Right ventricle myocardium superior (tissue), 1 donor: ENCODE measurements around the gene IGFBP3. TPM values are rescaled to one million over a fixed set of nuclear protein-coding genes. Genes with fewer than 3 reads are reported as not detected.
"Not testable (repeated sequence)": the region's sequence is repeated elsewhere in the genome, so short reads cannot be mapped to it uniquely, and the experiment has no call there.

Source experiments
- ATAC-seq: fragments of 200-7000 bp; cut with Tn5 transposase; one replicate; pipeline ENCODE4 v1.9.1; 2020; ENCODE audit warnings: mild to moderate bottlenecking; ENCODE audit not compliant: poor library complexity
- DNase-seq: peaks from one replicate; pipeline ENCODE4 v3.0.0-alpha.2; 2020
- intact Hi-C: fragments of 100-400 bp; cut with DNase I; formaldehyde crosslinking; loops from one replicate; pipeline ENCODE4 v1.11.2; 2022
- long read RNA-seq: library from polyadenylated mRNA; unstranded; transcript quantifications from one replicate; pipeline ENCODE4 v2.0.0, GENCODE V29; 2021
- total RNA-seq: library from RNA; stranded (reverse); fragmentation: NEBNext Ultra II Directional; extraction: Animal tissue kit (Norgen Biotek cat#: 25700); gene quantifications from one replicate; pipeline ENCODE4 v1.2.1, GENCODE V29; 2021
- donor health status: DM: no; HTN: yes; CAD: no; lungs with severe emphysema.

IGFBP3 gene
- total RNA-seq = 52.3 TPM
- long read RNA-seq, transcript IGFBP3-201 (5 exons, 2,262 nt) = major isoform, 50 of 54 reads
- long read RNA-seq, partial matches to known transcripts = 1 of 54 reads
- long read RNA-seq, other reads (novel, unspliced or antisense) = 3 of 54 reads

- peak; percentile 81 for ATAC-seq
- intact Hi-C loops = loop anchor here (2.0 to 10.0 kb wide), 3 partner anchors 1167 to 1314 kb away; no protein-coding TSS in a partner anchor
- DNase-seq = peak; percentile 72
These were observed at the start of gene IGFBP3 for GRCh38 chr7:45920502-45921380. IGFBP3 (minus strand) TSS chr7:45921272; CDS start chr7:45921140, 132 bp downstream.

- no peak for ATAC-seq
- intact Hi-C loops = no loop called here
- no peak for DNase-seq
These were observed 49.4 kb upstream of the IGFBP3 start for GRCh38 chr7:45970454-45970853.

- intact Hi-C loops = no loop called here
- ATAC-seq (no peak), DNase-seq (no peak)
These were observed 48.9 kb upstream of the IGFBP3 start for GRCh38 chr7:45969940-45970339.

GRCh38 chr7:45968856-45969541 is 47.9 kb upstream of the IGFBP3 start:
- no peak for ATAC-seq
- intact Hi-C loops = no loop called here
- DNase-seq = no peak

GRCh38 chr7:45968312-45968711 is 47.2 kb upstream of the IGFBP3 start:
- intact Hi-C loops = no loop called here
- no peak for ATAC-seq

GRCh38 chr7:45967591-45968157 is 46.6 kb upstream of the IGFBP3 start:
- ATAC-seq = no peak
- intact Hi-C loops = no loop called here
- no peak for DNase-seq

More at GRCh38 chr7:45968312-45968711, 47.2 kb upstream of the IGFBP3 start:
- no peak for DNase-seq

- DNase-seq (no peak), ATAC-seq (no peak)
- intact Hi-C loops = no loop called here
These were observed 41.8 kb upstream of the IGFBP3 start for GRCh38 chr7:45962861-45963260.

GRCh38 chr7:45957721-45958120 is 36.6 kb upstream of the IGFBP3 start:
- intact Hi-C loops = no loop called here
- DNase-seq (no peak), ATAC-seq (no peak)

GRCh38 chr7:45955286-45955685 is 34.2 kb upstream of the IGFBP3 start:
- no peak for DNase-seq
- ATAC-seq = no peak
- intact Hi-C loops = no loop called here

GRCh38 chr7:45953055-45953454 is 32.0 kb upstream of the IGFBP3 start:
- DNase-seq, intact Hi-C loops, ATAC-seq: not testable (repeated sequence)

GRCh38 chr7:45944058-45944457 is 23.0 kb upstream of the IGFBP3 start:
- no peak for ATAC-seq
- intact Hi-C loops = no loop called here
- DNase-seq = no peak

GRCh38 chr7:45940939-45941338 is 19.9 kb upstream of the IGFBP3 start:
- intact Hi-C loops = no loop called here
- ATAC-seq (no peak), DNase-seq (no peak)

GRCh38 chr7:45940237-45940781 is 19.2 kb upstream of the IGFBP3 start:
- ATAC-seq, DNase-seq, intact Hi-C loops: not testable (repeated sequence)

GRCh38 chr7:45939574-45939973 is 18.5 kb upstream of the IGFBP3 start:
- intact Hi-C loops = no loop called here
- ATAC-seq (no peak), DNase-seq (no peak)

GRCh38 chr7:45938626-45939302 is 17.7 kb upstream of the IGFBP3 start:
- no peak for DNase-seq
- no peak for ATAC-seq

GRCh38 chr7:45937862-45938261 is 16.8 kb upstream of the IGFBP3 start:
- intact Hi-C loops = no loop called here
- no peak for ATAC-seq
- DNase-seq = no peak

More at GRCh38 chr7:45938626-45939302, 17.7 kb upstream of the IGFBP3 start:
- intact Hi-C loops = no loop called here

- DNase-seq (no peak), ATAC-seq (no peak)
- intact Hi-C loops = no loop called here
These were observed 16.2 kb upstream of the IGFBP3 start for GRCh38 chr7:45937301-45937700.

GRCh38 chr7:45930967-45931366 is 9.9 kb upstream of the IGFBP3 start:
- ATAC-seq = no peak

More at GRCh38 chr7:45930967-45931366, 9.9 kb upstream of the IGFBP3 start:
- intact Hi-C loops = no loop called here
- DNase-seq = no peak
